HepG2 (cell line): Measurements from ENCODE around the gene BRD8. TPM values are rescaled to one million over a fixed set of nuclear protein-coding genes. Genes with fewer than 3 reads are reported as not detected.

ENCODE experiments used
- FOSL1 ChIP-seq: sonication (generic); formaldehyde crosslinking; IDR thresholded peaks from 2 replicates; pipeline ENCODE4 v1.9.0; 2021; ENCODE audit warnings: missing genetic modification reagents, borderline replicate concordance
- FOXA3 ChIP-seq: IDR thresholded peaks from 2 replicates; pipeline ENCODE4 v1.6.1; 2016; ENCODE audit warnings: missing genetic modification reagents, missing compliant biosample characterization
- HNF4G ChIP-seq, 2 experiments: sonication (generic) in 1 of 2; formaldehyde crosslinking in 1 of 2; IDR thresholded peaks; 2 replicates each; pipeline versions ENCODE4 v1.4.0 to v1.6.1; 2011 to 2020; ENCODE audit warnings: borderline replicate concordance in 2 of 2, low read depth in 2 of 2, mild to moderate bottlenecking in 2 of 2, low read length in 1 of 2, missing genetic modification reagents in 1 of 2, moderate library complexity in 1 of 2
- ISL2 ChIP-seq: sonication (generic); formaldehyde crosslinking; IDR thresholded peaks from 2 replicates; pipeline ENCODE4 v1.5.0; 2020; ENCODE audit warnings: missing genetic modification reagents
- JARID2 ChIP-seq: sonication (generic); formaldehyde crosslinking; IDR thresholded peaks from 2 replicates; pipeline ENCODE4 v1.8.1; 2023; ENCODE audit warnings: missing genetic modification reagents, inconsistent platforms; ENCODE audit not compliant: insufficient replicate concordance
- KLF12 ChIP-seq: sonication (generic); formaldehyde crosslinking; IDR thresholded peaks from 2 replicates; pipeline ENCODE4 v1.4.0; 2020; ENCODE audit warnings: missing genetic modification reagents, borderline replicate concordance
- KLF16 ChIP-seq, 2 experiments: sonication (generic) in 1 of 2; formaldehyde crosslinking in 1 of 2; IDR thresholded peaks; 2 replicates each; pipeline versions ENCODE4 v1.6.1 to v1.8.0; 2016 to 2023; ENCODE audit warnings: missing genetic modification reagents in 2 of 2, missing compliant biosample characterization in 1 of 2
- MED8 ChIP-seq: sonication (generic); formaldehyde crosslinking; IDR thresholded peaks from 2 replicates; pipeline ENCODE4 v1.8.1; 2023; ENCODE audit warnings: mild to moderate bottlenecking, missing genetic modification reagents; ENCODE audit not compliant: insufficient replicate concordance
- NKX3-1 ChIP-seq: sonication (generic); formaldehyde crosslinking; IDR thresholded peaks from 2 replicates; pipeline ENCODE4 v1.5.0; 2020; ENCODE audit warnings: missing genetic modification reagents
- ONECUT2 ChIP-seq: sonication (generic); formaldehyde crosslinking; IDR thresholded peaks from 2 replicates; pipeline ENCODE4 v1.4.0; 2020; ENCODE audit warnings: missing genetic modification reagents
- PITX1 ChIP-seq: sonication (generic); formaldehyde crosslinking; IDR thresholded peaks from 2 replicates; pipeline ENCODE4 v1.5.1; 2020; ENCODE audit warnings: mild to moderate bottlenecking, missing genetic modification reagents
- POGK ChIP-seq: sonication (generic); formaldehyde crosslinking; conservative IDR thresholded peaks from 2 replicates; pipeline ENCODE4 v1.8.0; 2022; ENCODE audit warnings: mild to moderate bottlenecking, moderate library complexity, missing genetic modification reagents
- POLR2AphosphoS2 ChIP-seq: IDR thresholded peaks from 2 replicates; pipeline ENCODE4 v1.6.1; 2011; ENCODE audit warnings: low read depth, low read length, improper control_type of control experiment
- REL ChIP-seq: sonication (generic); formaldehyde crosslinking; conservative IDR thresholded peaks from 2 replicates; pipeline ENCODE4 v1.8.0; 2022; ENCODE audit warnings: mild to moderate bottlenecking, missing genetic modification reagents, moderate library complexity
- SCMH1 ChIP-seq: sonication (generic); formaldehyde crosslinking; IDR thresholded peaks from 2 replicates; pipeline ENCODE4 v1.9.0; 2021; ENCODE audit warnings: missing genetic modification reagents, mild to moderate bottlenecking, borderline replicate concordance
- SRSF4 ChIP-seq: fragments of 200-400 bp; formaldehyde crosslinking; IDR thresholded peaks from one replicate; pipeline ENCODE4 v1.6.1; 2018; ENCODE audit warnings: mild to moderate bottlenecking, low read depth, low read length, moderate library complexity; ENCODE audit not compliant: poor library complexity, severe bottlenecking
- TBX2 ChIP-seq: sonication (generic); formaldehyde crosslinking; IDR thresholded peaks from 2 replicates; pipeline ENCODE4 v1.5.0; 2020; ENCODE audit warnings: missing genetic modification reagents, mild to moderate bottlenecking, borderline replicate concordance
- TCF12 ChIP-seq, 2 experiments: fragments of 450-650 bp in 1 of 2; sonication (generic) in 1 of 2; formaldehyde crosslinking in 1 of 2; IDR thresholded peaks; 2 replicates each; pipeline versions ENCODE4 v1.6.1 to v1.8.0; 2017 to 2022; ENCODE audit warnings: antibody characterized with exemption in 1 of 2, mild to moderate bottlenecking in 1 of 2, missing genetic modification reagents in 1 of 2, moderate library complexity in 1 of 2
- TEAD3 ChIP-seq: optimal IDR thresholded peaks from 2 replicates; pipeline ENCODE3; 2016; ENCODE audit warnings: borderline replicate concordance
- TMF1 ChIP-seq: sonication (generic); formaldehyde crosslinking; IDR thresholded peaks from 2 replicates; pipeline ENCODE4 v1.8.1; 2022; ENCODE audit warnings: low read depth, missing genetic modification reagents
- TRIM24 ChIP-seq: sonication (generic); formaldehyde crosslinking; IDR thresholded peaks from 2 replicates; pipeline ENCODE4 v1.8.0; 2022; ENCODE audit warnings: mild to moderate bottlenecking, missing genetic modification reagents
- U2AF2 ChIP-seq: fragments of 200-400 bp; formaldehyde crosslinking; IDR thresholded peaks from 2 replicates; pipeline ENCODE4 v1.6.1; 2017; ENCODE audit warnings: low read depth, mild to moderate bottlenecking, low read length
- ZMYM4 ChIP-seq: sonication (generic); formaldehyde crosslinking; IDR thresholded peaks from 2 replicates; pipeline ENCODE4 v1.8.1; 2023; ENCODE audit warnings: mild to moderate bottlenecking, missing genetic modification reagents
- ZNF24 ChIP-seq: fragments of 450-650 bp; IDR thresholded peaks from 2 replicates; pipeline ENCODE4 v1.6.1; 2017; ENCODE audit warnings: antibody characterized with exemption, mild to moderate bottlenecking
- ZNF431 ChIP-seq: sonication (generic); formaldehyde crosslinking; IDR thresholded peaks from 2 replicates; pipeline ENCODE4 v1.9.0; 2022; ENCODE audit warnings: missing genetic modification reagents, low read depth, mild to moderate bottlenecking, borderline replicate concordance
- ZNF484 ChIP-seq: sonication (generic); formaldehyde crosslinking; IDR thresholded peaks from 2 replicates; pipeline ENCODE4 v1.5.1; 2020; ENCODE audit warnings: mild to moderate bottlenecking, low read depth, missing genetic modification reagents, borderline replicate concordance
- ZNF839 ChIP-seq: sonication (generic); formaldehyde crosslinking; IDR thresholded peaks from 2 replicates; pipeline ENCODE4 v1.4.0; 2020; ENCODE audit warnings: missing genetic modification reagents, mild to moderate bottlenecking, borderline replicate concordance
- ZNF879 ChIP-seq: sonication (generic); formaldehyde crosslinking; IDR thresholded peaks from 2 replicates; pipeline ENCODE4 v1.8.1; 2023; ENCODE audit warnings: missing genetic modification reagents
- polyA plus RNA-seq, 8 experiments: library from polyadenylated mRNA; depleted of rRNA in 3 of 8; stranded (reverse) in 7 of 8; unstranded in 1 of 8; fragments of >200 nt; fragmentation: Illumina TruSeq in 4 of 8; extraction: Trizol in 4 of 8; gene quantifications; 2 replicates each; pipeline versions ENCODE4 v1.2.1 to v1.2.3, GENCODE V29; 2011 to 2016; ENCODE audit warnings: low read depth in 4 of 8, missing spikeins in 1 of 8, mixed read lengths in 1 of 8; ENCODE audit not compliant: insufficient read depth in 1 of 8
- total RNA-seq, 5 experiments: library from RNA; depleted of rRNA; stranded (reverse); fragments of >200 nt; fragmentation: Illumina TruSeq; extraction: Trizol; gene quantifications; 2 replicates each; pipeline ENCODE4 v1.2.3, GENCODE V29; 2016; ENCODE audit warnings: low read depth in 1 of 5

Gene BRD8
- total and polyA plus RNA-seq, 2 of the 13 experiments (the other 11 are each of a cell fraction or from before 2014, with no cell fraction given), result 62.5 to 71.1 TPM

GRCh38 chr5:138095100-138095907, 83.1 kb downstream of the BRD8 start (continued):
- no peak for TF ChIP-seq KLF16 (CRISPR knock-in tag; IDR thresholded peaks at IDR 0.05)
- TF ChIP-seq JARID2 (CRISPR knock-in tag), result no peak
- TF ChIP-seq MED8 (CRISPR knock-in tag), result no peak
- TF ChIP-seq TBX2 (CRISPR knock-in tag), result peak; percentile 67; the same call in 1 of the 2 replicates
- peak; percentile 35; the same call in 1 of the 2 replicates for TF ChIP-seq HNF4G (IDR thresholded peaks at IDR 0.05; ENCODE audit: borderline replicate concordance, low read depth, low read length)
- TF ChIP-seq HNF4G (CRISPR knock-in tag; IDR thresholded peaks at IDR 0.05; ENCODE audit: borderline replicate concordance, low read depth), result no peak
- TF ChIP-seq SCMH1 (CRISPR knock-in tag), result no peak
- TF ChIP-seq ZNF431 (CRISPR knock-in tag), result no peak
- no peak for TF ChIP-seq ZNF879 (CRISPR knock-in tag)
- no peak for TF ChIP-seq POLR2AphosphoS2
- no peak for TF ChIP-seq REL (CRISPR knock-in tag)
- TF ChIP-seq TMF1, result no peak
- TF ChIP-seq FOXA3, result 0 out of 2 replicates have a peak, but pooled peaks have one; percentile 57
- no peak for TF ChIP-seq ONECUT2
- TF ChIP-seq ISL2 (CRISPR knock-in tag), result peak; percentile 94
- no peak for TF ChIP-seq TEAD3 (CRISPR knock-in tag)
- TF ChIP-seq ZNF839, result no peak
- no peak for TF ChIP-seq TCF12 (IDR thresholded peaks at IDR 0.05)
- no peak for TF ChIP-seq TCF12 (CRISPR knock-in tag; IDR thresholded peaks at IDR 0.05)
- TF ChIP-seq KLF12 (CRISPR knock-in tag), result no peak
- no peak for TF ChIP-seq ZNF24
- TF ChIP-seq NKX3-1 (CRISPR knock-in tag), result 0 out of 2 replicates have a peak, but pooled peaks have one; percentile 60
- no peak for TF ChIP-seq TRIM24
- peak; percentile 94 for TF ChIP-seq PITX1 (CRISPR knock-in tag)
- TF ChIP-seq ZNF484, result no peak
- no peak for TF ChIP-seq U2AF2
- peak; percentile 36; the same call in 1 of the 2 replicates for TF ChIP-seq ZMYM4 (CRISPR knock-in tag)
- no peak for TF ChIP-seq SRSF4
- TF ChIP-seq POGK (CRISPR knock-in tag), result no peak
- TF ChIP-seq FOSL1 (CRISPR knock-in tag), result no peak
